ENCODE results near the gene CAMP. TPM values are rescaled to one million over a fixed set of nuclear protein-coding genes. Genes with fewer than 3 reads are reported as not detected.

The CAMP gene
- total RNA-seq, 1 donor = not detected

- no peak overlapping the region for H3K4me2 ChIP-seq (ENCODE audit: insufficient read depth, low read length)
- no peak overlapping the region for H3K4me3 ChIP-seq (ENCODE audit: insufficient read depth, low read length)
- peaks cover 8% of the 10 kb centered on the region for H3K4me1 ChIP-seq (ENCODE audit: insufficient read depth, low read length)
- H3K36me3 ChIP-seq (ENCODE audit: insufficient read depth, low read length) = no peaks in the 10 kb centered on the region
- TF ChIP-seq CTCF (IDR thresholded peaks at IDR 0.05; ENCODE audit: extremely low read depth, low read depth, low read length) = no peak
- DNase-seq (ENCODE audit: insufficient read length, low spot score, missing footprints) = peak; percentile 78
- no peaks in the 10 kb centered on the region for H3K79me2 ChIP-seq (ENCODE audit: insufficient read depth, low read length)
- peaks cover 16% of the 10 kb centered on the region for H3K27me3 ChIP-seq (ENCODE audit: insufficient read depth, low read length)
- H2AFZ ChIP-seq (ENCODE audit: low read length) = no peak overlapping the region
- no peak overlapping the region for H3K27ac ChIP-seq (ENCODE audit: low read depth, low read length)
- H4K20me1 ChIP-seq (ENCODE audit: insufficient read depth, low read length) = no peaks in the 10 kb centered on the region
- H3K9me3 ChIP-seq (ENCODE audit: low read depth, low read length) = no peaks in the 10 kb centered on the region
Measured at GRCh38 chr3:48217449-48217848, 5.8 kb upstream of the CAMP start.

- no peak overlapping the region for H3K27ac ChIP-seq (ENCODE audit: low read depth, low read length)
- peak; percentile 75 for DNase-seq (ENCODE audit: insufficient read length, low spot score, missing footprints)
- no peak overlapping the region for H3K4me2 ChIP-seq (ENCODE audit: insufficient read depth, low read length)
- H3K36me3 ChIP-seq (ENCODE audit: insufficient read depth, low read length) = no peaks in the 10 kb centered on the region
- no peak for TF ChIP-seq CTCF (IDR thresholded peaks at IDR 0.05; ENCODE audit: extremely low read depth, low read depth, low read length)
- H3K9me3 ChIP-seq (ENCODE audit: low read depth, low read length) = no peaks in the 10 kb centered on the region
- H2AFZ ChIP-seq (ENCODE audit: low read length) = no peak overlapping the region
- peaks cover 8% of the 10 kb centered on the region for H3K4me1 ChIP-seq (ENCODE audit: insufficient read depth, low read length)
- no peaks in the 10 kb centered on the region for H4K20me1 ChIP-seq (ENCODE audit: insufficient read depth, low read length)
- no peak overlapping the region for H3K4me3 ChIP-seq (ENCODE audit: insufficient read depth, low read length)
- H3K79me2 ChIP-seq (ENCODE audit: insufficient read depth, low read length) = no peaks in the 10 kb centered on the region
- peaks cover 16% of the 10 kb centered on the region for H3K27me3 ChIP-seq (ENCODE audit: insufficient read depth, low read length)
Measured at GRCh38 chr3:48218537-48218936, 4.8 kb upstream of the CAMP start.

GRCh38 chr3:48219543-48219942 is 3.8 kb upstream of the CAMP start:
- no peak overlapping the region for H2AFZ ChIP-seq (ENCODE audit: low read length)
- no peak overlapping the region for H3K27ac ChIP-seq (ENCODE audit: low read depth, low read length)
- no peaks in the 10 kb centered on the region for H4K20me1 ChIP-seq (ENCODE audit: insufficient read depth, low read length)
- H3K4me1 ChIP-seq (ENCODE audit: insufficient read depth, low read length) = peaks cover 8% of the 10 kb centered on the region
- H3K4me2 ChIP-seq (ENCODE audit: insufficient read depth, low read length) = no peak overlapping the region
- H3K36me3 ChIP-seq (ENCODE audit: insufficient read depth, low read length) = no peaks in the 10 kb centered on the region
- peak; percentile 82 for DNase-seq (ENCODE audit: insufficient read length, low spot score, missing footprints)
- H3K4me3 ChIP-seq (ENCODE audit: insufficient read depth, low read length) = no peak overlapping the region
- TF ChIP-seq CTCF (IDR thresholded peaks at IDR 0.05; ENCODE audit: extremely low read depth, low read depth, low read length) = no peak
- H3K9me3 ChIP-seq (ENCODE audit: low read depth, low read length) = no peaks in the 10 kb centered on the region
- peaks cover 16% of the 10 kb centered on the region for H3K27me3 ChIP-seq (ENCODE audit: insufficient read depth, low read length)
- H3K79me2 ChIP-seq (ENCODE audit: insufficient read depth, low read length) = no peaks in the 10 kb centered on the region

GRCh38 chr3:48220746-48221145 is 2.5 kb upstream of the CAMP start:
- no peaks in the 10 kb centered on the region for H3K9me3 ChIP-seq (ENCODE audit: low read depth, low read length)
- H3K27me3 ChIP-seq (ENCODE audit: insufficient read depth, low read length) = peaks cover 12% of the 10 kb centered on the region
- TF ChIP-seq CTCF (IDR thresholded peaks at IDR 0.05; ENCODE audit: extremely low read depth, low read depth, low read length) = no peak
- H3K4me3 ChIP-seq (ENCODE audit: insufficient read depth, low read length) = no peak overlapping the region
- H4K20me1 ChIP-seq (ENCODE audit: insufficient read depth, low read length) = no peaks in the 10 kb centered on the region
- no peaks in the 10 kb centered on the region for H3K36me3 ChIP-seq (ENCODE audit: insufficient read depth, low read length)
- H2AFZ ChIP-seq (ENCODE audit: low read length) = no peak overlapping the region
- H3K4me1 ChIP-seq (ENCODE audit: insufficient read depth, low read length) = no peaks in the 10 kb centered on the region
- no peak overlapping the region for H3K4me2 ChIP-seq (ENCODE audit: insufficient read depth, low read length)
- no peak overlapping the region for H3K27ac ChIP-seq (ENCODE audit: low read depth, low read length)
- peak; percentile 48 for DNase-seq (ENCODE audit: insufficient read length, low spot score, missing footprints)
- H3K79me2 ChIP-seq (ENCODE audit: insufficient read depth, low read length) = no peaks in the 10 kb centered on the region

All from osteoblast (primary cell).